ENCODE data around the gene KASH5. TPM values are rescaled to one million over a fixed set of nuclear protein-coding genes. Genes with fewer than 3 reads are reported as not detected.

The KASH5 gene
- total and polyA plus RNA-seq, 2 donors from 2014 or later (not counting 2 experiments from before 2014, with no cell fraction given), result not detected

Other genes starting within 250 kb of the KASH5 start
- not detected in 2 replicates for gene HRC, start 232.9 kb upstream of the KASH5 start, total RNA-seq
- not detected in 2 replicates for gene HRC, start 232.9 kb upstream of the KASH5 start, polyA plus RNA-seq
- 17.6 and 18.7 TPM in 2 replicates for gene TRPM4, start 230.5 kb upstream of the KASH5 start, total RNA-seq
- 15.4 and 15.6 TPM in 2 replicates for gene TRPM4, start 230.5 kb upstream of the KASH5 start, polyA plus RNA-seq
- 0.17 TPM in 1 of 2 replicates, not detected in the other for gene SLC6A16, start 63.1 kb upstream of the KASH5 start, total RNA-seq
- gene SLC6A16, start 63.1 kb upstream of the KASH5 start, polyA plus RNA-seq, result 0.25 TPM in 1 of 2 replicates, not detected in the other
- not detected in 2 replicates for gene CD37, start 52.8 kb upstream of the KASH5 start, total RNA-seq
- not detected in 2 replicates for gene CD37, start 52.8 kb upstream of the KASH5 start, polyA plus RNA-seq
- gene TEAD2, start 25.8 kb upstream of the KASH5 start, total RNA-seq, result 26.7 and 34.0 TPM in 2 replicates
- gene TEAD2, start 25.8 kb upstream of the KASH5 start, polyA plus RNA-seq, result 23.8 and 26.1 TPM in 2 replicates
- gene DKKL1, start 24.4 kb upstream of the KASH5 start, total RNA-seq, result 0.25 and 0.31 TPM in 2 replicates
- gene DKKL1, start 24.4 kb upstream of the KASH5 start, polyA plus RNA-seq, result 0.15 TPM in 1 of 2 replicates, not detected in the other
- not detected in 2 replicates for gene PTH2, start 35.2 kb downstream of the KASH5 start, total RNA-seq
- not detected in 2 replicates for gene PTH2, start 35.2 kb downstream of the KASH5 start, polyA plus RNA-seq
- not detected in 2 replicates for gene GFY, start 37.1 kb downstream of the KASH5 start, total RNA-seq
- gene GFY, start 37.1 kb downstream of the KASH5 start, polyA plus RNA-seq, result not detected in 2 replicates
- gene SLC17A7, start 53.3 kb downstream of the KASH5 start, total RNA-seq, result not detected in 2 replicates
- 0.04 TPM in 1 of 2 replicates, not detected in the other for gene SLC17A7, start 53.3 kb downstream of the KASH5 start, polyA plus RNA-seq
- gene PIH1D1, start 63.6 kb downstream of the KASH5 start, total RNA-seq, result 83.6 and 92.8 TPM in 2 replicates
- 86.7 and 92.5 TPM in 2 replicates for gene PIH1D1, start 63.6 kb downstream of the KASH5 start, polyA plus RNA-seq
- gene ALDH16A1, start 65.0 kb downstream of the KASH5 start, total RNA-seq, result 23.0 and 39.1 TPM in 2 replicates
- gene ALDH16A1, start 65.0 kb downstream of the KASH5 start, polyA plus RNA-seq, result 26.5 and 36.7 TPM in 2 replicates
- 6.0 TPM in 2 replicates for gene FLT3LG, start 86.0 kb downstream of the KASH5 start, total RNA-seq
- gene FLT3LG, start 86.0 kb downstream of the KASH5 start, polyA plus RNA-seq, result 9.3 and 10.6 TPM in 2 replicates
- gene RPL13A, start 99.4 kb downstream of the KASH5 start, total RNA-seq, result 2,087 and 2,308 TPM in 2 replicates
- gene RPL13A, start 99.4 kb downstream of the KASH5 start, polyA plus RNA-seq, result 3,579 and 3,909 TPM in 2 replicates
- gene RPS11, start 108.2 kb downstream of the KASH5 start, total RNA-seq, result 2,410 and 2,439 TPM in 2 replicates
- 3,599 and 3,602 TPM in 2 replicates for gene RPS11, start 108.2 kb downstream of the KASH5 start, polyA plus RNA-seq
- gene FCGRT, start 124.4 kb downstream of the KASH5 start, total RNA-seq, result 22.2 and 23.5 TPM in 2 replicates
- gene FCGRT, start 124.4 kb downstream of the KASH5 start, polyA plus RNA-seq, result 23.7 and 25.6 TPM in 2 replicates
- gene RCN3, start 139.8 kb downstream of the KASH5 start, total RNA-seq, result 0.71 and 0.92 TPM in 2 replicates
- gene RCN3, start 139.8 kb downstream of the KASH5 start, polyA plus RNA-seq, result 1.6 TPM in 2 replicates
- 66.3 and 69.4 TPM in 2 replicates for gene NOSIP, start 192.3 kb downstream of the KASH5 start, total RNA-seq
- 83.5 and 92.3 TPM in 2 replicates for gene NOSIP, start 192.3 kb downstream of the KASH5 start, polyA plus RNA-seq
- gene PRRG2, start 193.1 kb downstream of the KASH5 start, total RNA-seq, result 5.9 and 6.6 TPM in 2 replicates
- 9.3 and 9.5 TPM in 2 replicates for gene PRRG2, start 193.1 kb downstream of the KASH5 start, polyA plus RNA-seq
- gene PRR12, start 202.9 kb downstream of the KASH5 start, total RNA-seq, result 5.7 TPM in 2 replicates
- 5.9 and 6.5 TPM in 2 replicates for gene PRR12, start 202.9 kb downstream of the KASH5 start, polyA plus RNA-seq